Astrocyte (in vitro differentiated cells and primary cell): Measurements from ENCODE around the gene SMC3. TPM values are rescaled to one million over a fixed set of nuclear protein-coding genes. Genes with fewer than 3 reads are reported as not detected.

ENCODE experiments used
- DNase-seq: peaks from one replicate; pipeline ENCODE4 v3.0.0-alpha.2; 2010; ENCODE audit warnings: low read depth
- FAIRE-seq: peaks from 2 replicates; lab custom pipeline; 2011; peaks lifted over from hg19 to GRCh38; lab: Jason Lieb, UNC
- H2AFZ ChIP-seq: 2 replicates; pipeline ENCODE4 v1.6.0; 2012; ENCODE audit warnings: low read depth, low read length, inconsistent platforms
- H3K27ac ChIP-seq: 2 replicates; pipeline ENCODE4 v1.5.1; 2011; ENCODE audit warnings: low read depth, low read length, inconsistent platforms
- H3K27me3 ChIP-seq: 2 replicates; pipeline ENCODE4 v1.6.0; 2011; ENCODE audit warnings: low read length, inconsistent platforms; ENCODE audit not compliant: insufficient read depth
- H3K36me3 ChIP-seq: 2 replicates; pipeline ENCODE4 v1.5.1; 2011; ENCODE audit warnings: low read length, inconsistent platforms; ENCODE audit not compliant: insufficient read depth
- H3K4me1 ChIP-seq: 2 replicates; pipeline ENCODE4 v1.5.1; 2011; ENCODE audit warnings: low read length, inconsistent platforms; ENCODE audit not compliant: insufficient read depth
- H3K4me2 ChIP-seq: 2 replicates; pipeline ENCODE4 v1.6.0; 2012; ENCODE audit warnings: low read length, inconsistent platforms
- H3K4me3 ChIP-seq: 2 replicates; pipeline ENCODE4 v1.5.1; 2011; ENCODE audit warnings: low read depth, mild to moderate bottlenecking, low read length, inconsistent platforms; ENCODE audit not compliant: insufficient read depth
- H3K79me2 ChIP-seq: 2 replicates; pipeline ENCODE4 v1.6.0; 2012; ENCODE audit warnings: mild to moderate bottlenecking, low read length, inconsistent platforms; ENCODE audit not compliant: insufficient read depth
- H3K9ac ChIP-seq: 2 replicates; pipeline ENCODE4 v1.6.0; 2012; ENCODE audit warnings: mild to moderate bottlenecking, low read length, inconsistent platforms
- H3K9me3 ChIP-seq: 2 replicates; pipeline ENCODE4 v1.5.1; 2012; ENCODE audit warnings: low read depth, mild to moderate bottlenecking, low read length, inconsistent platforms; ENCODE audit not compliant: insufficient read depth
- H4K20me1 ChIP-seq: 2 replicates; pipeline ENCODE4 v1.6.0; 2012; ENCODE audit warnings: low read length, inconsistent platforms; ENCODE audit not compliant: insufficient read depth
- H3K27ac Mint-ChIP-seq: one replicate; pipeline ENCODE4 v1.8.0; 2021; ENCODE audit warnings: mild to moderate bottlenecking, mixed read lengths; ENCODE audit not compliant: unreplicated experiment
- H3K27me3 Mint-ChIP-seq: one replicate; pipeline ENCODE4 v1.8.0; 2021; ENCODE audit warnings: low read depth, mixed read lengths; ENCODE audit not compliant: unreplicated experiment
- H3K36me3 Mint-ChIP-seq: one replicate; pipeline ENCODE4 v1.8.0; 2021; ENCODE audit warnings: low read depth, mixed read lengths; ENCODE audit not compliant: unreplicated experiment
- H3K4me1 Mint-ChIP-seq: one replicate; pipeline ENCODE4 v1.8.0; 2021; ENCODE audit warnings: low read depth, mixed read lengths; ENCODE audit not compliant: unreplicated experiment
- H3K4me3 Mint-ChIP-seq: one replicate; pipeline ENCODE4 v1.8.0; 2021; ENCODE audit warnings: mild to moderate bottlenecking, moderate library complexity, mixed read lengths; ENCODE audit not compliant: unreplicated experiment
- H3K9me3 Mint-ChIP-seq: one replicate; pipeline ENCODE4 v1.8.0; 2021; ENCODE audit warnings: mild to moderate bottlenecking, mixed read lengths; ENCODE audit not compliant: unreplicated experiment
- CTCF ChIP-seq: IDR thresholded peaks from 2 replicates; pipeline ENCODE4 v1.5.1; 2011; ENCODE audit warnings: low read depth, mild to moderate bottlenecking, inconsistent platforms, low read length, moderate library complexity; ENCODE audit not compliant: insufficient read depth
- EZH2 ChIP-seq: IDR thresholded peaks from 2 replicates; pipeline ENCODE4 v1.6.1; 2012; ENCODE audit warnings: mild to moderate bottlenecking, low read length, inconsistent platforms; ENCODE audit not compliant: insufficient read depth
- total RNA-seq: library from RNA; stranded (reverse); gene quantifications from 2 replicates; pipeline ENCODE4 v1.2.1, GENCODE V29; 2021

SMC3 gene
- total RNA-seq, 1 donor from 2014 or later: 27.2 TPM

- H3K27me3 ChIP-seq: no peaks in the 10 kb centered on the region
- FAIRE-seq (no peak), DNase-seq (no peak)
- no peaks in the 10 kb centered on the region for H3K9me3 Mint-ChIP-seq
- peak overlapping the region; percentile 84 for H3K27ac Mint-ChIP-seq
- no peaks in the 10 kb centered on the region for H4K20me1 ChIP-seq
- no peaks in the 10 kb centered on the region for H3K36me3 ChIP-seq
- peak overlapping the region; percentile 61 for H2AFZ ChIP-seq
- no peaks in the 10 kb centered on the region for H3K27me3 Mint-ChIP-seq
- H3K4me1 ChIP-seq: peaks cover 43% of the 10 kb centered on the region
- no peaks in the 10 kb centered on the region for H3K9me3 ChIP-seq
- H3K9ac ChIP-seq: no peak overlapping the region
- no peak for TF ChIP-seq CTCF
- TF ChIP-seq EZH2: no peak
- peaks cover 43% of the 10 kb centered on the region for H3K4me1 Mint-ChIP-seq
- H3K79me2 ChIP-seq: no peaks in the 10 kb centered on the region
- no peak overlapping the region for H3K27ac ChIP-seq
- no peak overlapping the region for H3K4me2 ChIP-seq
- H3K36me3 Mint-ChIP-seq: no peaks in the 10 kb centered on the region
- no peak overlapping the region for H3K4me3 Mint-ChIP-seq
- H3K4me3 ChIP-seq: no peak overlapping the region
Measured at GRCh38 chr10:110533149-110533548, 34.3 kb upstream of the SMC3 start.

DNA sequence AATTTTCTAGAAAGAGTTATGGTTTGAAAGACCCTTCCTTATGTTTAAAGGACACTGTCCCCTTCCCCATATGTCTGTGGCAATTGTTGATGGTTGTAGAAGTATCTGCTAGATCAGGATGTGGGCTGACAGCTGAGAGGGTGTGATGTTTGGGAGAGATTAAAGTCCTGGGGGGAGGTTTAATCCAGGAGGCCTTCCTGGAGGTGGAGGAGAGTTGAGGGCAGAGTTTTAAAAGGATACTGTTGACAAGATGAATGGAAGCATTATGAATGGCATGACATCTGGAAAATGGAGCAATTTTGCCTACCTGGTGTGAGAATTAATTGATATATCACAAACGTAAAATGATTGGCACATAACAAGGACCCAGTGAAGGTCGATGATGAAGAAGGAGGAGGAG lies 32.9 kb upstream of the SMC3 start:
- H3K4me1 ChIP-seq: peaks cover 31% of the 10 kb centered on the region
- FAIRE-seq: no peak
- no peaks in the 10 kb centered on the region for H3K27me3 ChIP-seq
- peaks cover 29% of the 10 kb centered on the region for H3K4me1 Mint-ChIP-seq
- H3K9me3 ChIP-seq: no peaks in the 10 kb centered on the region
- no peak overlapping the region for H2AFZ ChIP-seq
- H3K9me3 Mint-ChIP-seq: no peaks in the 10 kb centered on the region
- H4K20me1 ChIP-seq: no peaks in the 10 kb centered on the region
- no peak overlapping the region for H3K4me3 Mint-ChIP-seq
- no peak overlapping the region for H3K9ac ChIP-seq
- no peak overlapping the region for H3K27ac ChIP-seq
- no peak for DNase-seq
- no peak for TF ChIP-seq CTCF
- no peak for TF ChIP-seq EZH2
- no peaks in the 10 kb centered on the region for H3K36me3 Mint-ChIP-seq
- H3K27me3 Mint-ChIP-seq: no peaks in the 10 kb centered on the region
- H3K27ac Mint-ChIP-seq: peak overlapping the region; percentile 62
- no peak overlapping the region for H3K4me2 ChIP-seq
- H3K79me2 ChIP-seq: no peaks in the 10 kb centered on the region
- H3K36me3 ChIP-seq: no peaks in the 10 kb centered on the region
- H3K4me3 ChIP-seq: no peak overlapping the region

GRCh38 chr10:110535958-110536891 lies 31.3 kb upstream of the SMC3 start:
- H3K27me3 Mint-ChIP-seq: no peaks in the 10 kb centered on the region
- no peaks in the 10 kb centered on the region for H3K36me3 ChIP-seq
- H3K9me3 ChIP-seq: no peaks in the 10 kb centered on the region
- H3K79me2 ChIP-seq: no peaks in the 10 kb centered on the region
- H3K9ac ChIP-seq: peak overlapping the region; percentile 61
- no peaks in the 10 kb centered on the region for H3K9me3 Mint-ChIP-seq
- H3K4me1 Mint-ChIP-seq: peaks cover 20% of the 10 kb centered on the region
- peak overlapping the region; percentile 61 for H3K27ac ChIP-seq
- H3K4me3 ChIP-seq: peak overlapping the region; percentile 36
- TF ChIP-seq CTCF (peak; percentile 17), EZH2 (no peak)
- no peak overlapping the region for H3K4me3 Mint-ChIP-seq
- peaks cover 18% of the 10 kb centered on the region for H3K4me1 ChIP-seq
- H3K27ac Mint-ChIP-seq: peak overlapping the region; percentile 78
- peak overlapping the region; percentile 83 for H3K4me2 ChIP-seq
- no peaks in the 10 kb centered on the region for H3K27me3 ChIP-seq
- H2AFZ ChIP-seq: peak overlapping the region; percentile 22
- H4K20me1 ChIP-seq: no peaks in the 10 kb centered on the region
- DNase-seq (peak; percentile 90), FAIRE-seq (peak; percentile 52)
- H3K36me3 Mint-ChIP-seq: no peaks in the 10 kb centered on the region
